ENCODE measurements around the gene TMEM179.

Gene TMEM179

GRCh38 chr14:104550861-104551728 is 53.5 kb downstream of the TMEM179 start:
- H3K4me1 ChIP-seq: no peaks in the 10 kb centered on the region
- no peak for TF ChIP-seq CTCF (IDR thresholded peaks at IDR 0.05)
- H3K9me3 ChIP-seq: no peaks in the 10 kb centered on the region
- no peak overlapping the region for H3K4me3 ChIP-seq
- H3K27me3 ChIP-seq: peaks cover 0 to 90% of the 10 kb centered on the region in 2 donors
- intact Hi-C loops (cut with DNase I; ENCODE audit: low total_unique reads): no loop called here
- no peak overlapping the region for H3K27ac ChIP-seq
- no peaks in the 10 kb centered on the region for H3K36me3 ChIP-seq
- no peak for DNase-seq

GRCh38 chr14:104550340-104550860 is 54.2 kb downstream of the TMEM179 start:
- Histone ChIP-seq H3K27me3 (peaks cover 0 to 92% of the 10 kb centered on the region in 2 donors), H3K27ac (no peak overlapping the region), H3K9me3 (no peaks in the 10 kb centered on the region), H3K36me3 (no peaks in the 10 kb centered on the region), H3K4me3 (no peak overlapping the region), H3K4me1 (no peaks in the 10 kb centered on the region)
- no peak for TF ChIP-seq CTCF (IDR thresholded peaks at IDR 0.05)
- peak in 1 of 2 donors; percentile 48 for DNase-seq
- intact Hi-C loops (cut with DNase I; ENCODE audit: low total_unique reads): no loop called here

GRCh38 chr14:104549536-104550339 is 54.8 kb downstream of the TMEM179 start:
- Histone ChIP-seq H3K27me3 (peaks cover 0 to 93% of the 10 kb centered on the region in 2 donors), H3K4me1 (no peaks in the 10 kb centered on the region), H3K4me3 (no peak overlapping the region), H3K27ac (no peak overlapping the region), H3K36me3 (no peaks in the 10 kb centered on the region), H3K9me3 (no peaks in the 10 kb centered on the region)
- no peak for DNase-seq
- intact Hi-C loops (cut with DNase I; ENCODE audit: low total_unique reads): no loop called here
- no peak for TF ChIP-seq CTCF (IDR thresholded peaks at IDR 0.05)

GRCh38 chr14:104548802-104549535 is 55.6 kb downstream of the TMEM179 start:
- no peaks in the 10 kb centered on the region for H3K9me3 ChIP-seq
- no peaks in the 10 kb centered on the region for H3K36me3 ChIP-seq
- no peak for DNase-seq
- intact Hi-C loops (cut with DNase I; ENCODE audit: low total_unique reads): no loop called here
- no peak for TF ChIP-seq CTCF (IDR thresholded peaks at IDR 0.05)
- no peak overlapping the region for H3K4me3 ChIP-seq
- H3K27me3 ChIP-seq: peaks cover 0 to 93% of the 10 kb centered on the region in 2 donors
- no peak overlapping the region for H3K27ac ChIP-seq
- no peaks in the 10 kb centered on the region for H3K4me1 ChIP-seq

- H3K27ac ChIP-seq: no peak overlapping the region
- DNase-seq: peak in 1 of 2 donors; percentile 34
- H3K9me3 ChIP-seq: no peaks in the 10 kb centered on the region
- H3K36me3 ChIP-seq: no peaks in the 10 kb centered on the region
- H3K4me1 ChIP-seq: no peaks in the 10 kb centered on the region
- intact Hi-C loops (cut with DNase I; ENCODE audit: low total_unique reads): no loop called here
- no peak overlapping the region for H3K4me3 ChIP-seq
- TF ChIP-seq CTCF (IDR thresholded peaks at IDR 0.05): no peak
- H3K27me3 ChIP-seq: peaks cover 0 to 93% of the 10 kb centered on the region in 2 donors
These were observed 56.4 kb downstream of the TMEM179 start for GRCh38 chr14:104547998-104548700.
